ENCODE measurements around the gene MAP3K8.
"Not testable (repeated sequence)": the region's sequence is repeated elsewhere in the genome, so short reads cannot be mapped to it uniquely, and the experiment has no call there.

The MAP3K8 gene

DNA sequence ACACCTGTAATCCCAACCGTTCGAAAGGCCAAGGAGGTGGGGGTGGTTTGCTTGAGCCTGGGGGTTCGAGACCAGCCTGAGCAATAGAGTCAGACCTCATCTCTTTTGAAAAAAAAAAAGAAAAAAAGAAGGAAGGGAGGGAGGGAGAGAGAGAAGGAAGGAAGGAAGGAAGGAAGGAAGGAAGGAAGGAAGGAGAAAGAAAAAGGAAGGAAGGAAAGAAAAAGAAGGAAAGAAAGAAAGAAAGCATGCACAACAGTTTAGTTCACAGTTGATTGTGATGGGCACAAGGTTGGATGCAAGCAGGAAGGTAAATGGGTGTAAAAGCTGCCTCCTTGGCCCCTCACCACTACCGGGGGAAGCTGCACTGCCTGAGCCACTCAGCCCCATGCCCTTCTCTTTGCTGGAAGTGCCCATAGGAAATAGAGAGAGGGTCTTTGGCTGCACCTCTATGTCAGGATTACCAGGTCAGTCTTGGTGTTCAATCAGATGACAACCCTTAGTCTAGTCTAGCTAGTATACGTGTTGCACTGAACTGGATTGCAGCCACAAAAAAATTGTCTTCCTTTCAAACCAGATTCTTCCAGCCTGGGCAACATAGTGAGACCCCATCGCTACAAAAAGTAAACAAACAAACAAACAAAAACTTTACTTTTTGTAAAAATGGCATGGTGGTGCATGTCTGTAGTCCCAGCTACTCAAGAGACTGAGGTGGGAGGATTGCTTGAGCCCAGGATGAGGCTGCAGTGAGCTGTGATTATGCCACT lies 20.0 kb downstream of the MAP3K8 start:
- Mint-ChIP-seq H3K9me3 (no peaks in the 10 kb centered on the region), H3K27ac (peak overlapping the region; percentile 77), H3K4me1 (peaks cover 40% of the 10 kb centered on the region), H3K4me3 (no peak overlapping the region), H3K36me3 (peaks cover 100% of the 10 kb centered on the region)
- no peak for ATAC-seq
- DNase-seq (ENCODE audit: low spot score in 2 of 2), result no peak

DNA sequence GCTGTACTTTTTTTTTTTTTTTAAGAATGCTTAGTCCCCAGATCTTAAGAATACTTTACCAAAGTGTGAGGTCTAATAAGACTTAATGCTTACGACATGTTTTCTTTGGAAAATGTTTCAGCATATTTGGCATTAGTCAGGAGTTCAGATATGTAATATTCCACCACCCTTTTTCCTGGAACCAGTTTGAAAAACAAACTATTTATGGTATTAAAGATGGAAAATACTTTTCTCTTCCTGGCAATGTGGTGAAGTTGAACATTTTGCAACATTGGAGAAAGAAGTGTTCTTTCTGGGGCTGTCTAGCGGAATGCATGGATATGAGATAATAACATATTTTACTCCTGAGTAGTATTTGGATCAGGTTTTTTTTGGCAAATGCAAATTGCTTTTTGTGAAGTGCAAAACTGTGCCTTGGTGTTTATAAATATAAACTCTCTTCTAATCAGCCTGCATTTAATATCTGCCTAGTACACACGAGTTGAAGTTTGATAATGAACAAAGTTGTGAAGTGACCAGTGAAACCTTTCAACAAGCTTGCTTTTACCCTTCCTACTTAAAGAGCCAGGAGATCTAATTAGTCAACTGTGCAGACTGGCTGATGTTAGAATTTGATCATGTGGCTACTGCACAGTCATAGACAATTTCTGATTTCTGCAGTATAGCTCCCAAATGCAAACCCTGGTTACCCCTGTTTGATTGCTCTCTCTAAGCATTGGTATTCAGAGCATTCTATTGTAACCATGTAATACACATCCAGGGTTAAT lies 20.9 kb downstream of the MAP3K8 start:
- no peaks in the 10 kb centered on the region for H3K9me3 Mint-ChIP-seq
- DNase-seq (ENCODE audit: low spot score in 2 of 2) (no peak), ATAC-seq (peak; percentile 79)
- H3K27ac Mint-ChIP-seq, result peak overlapping the region; percentile 77
- H3K36me3 Mint-ChIP-seq, result peaks cover 100% of the 10 kb centered on the region
- H3K4me1 Mint-ChIP-seq, result peaks cover 37% of the 10 kb centered on the region
- peak overlapping the region; percentile 43 for H3K4me3 Mint-ChIP-seq

DNA sequence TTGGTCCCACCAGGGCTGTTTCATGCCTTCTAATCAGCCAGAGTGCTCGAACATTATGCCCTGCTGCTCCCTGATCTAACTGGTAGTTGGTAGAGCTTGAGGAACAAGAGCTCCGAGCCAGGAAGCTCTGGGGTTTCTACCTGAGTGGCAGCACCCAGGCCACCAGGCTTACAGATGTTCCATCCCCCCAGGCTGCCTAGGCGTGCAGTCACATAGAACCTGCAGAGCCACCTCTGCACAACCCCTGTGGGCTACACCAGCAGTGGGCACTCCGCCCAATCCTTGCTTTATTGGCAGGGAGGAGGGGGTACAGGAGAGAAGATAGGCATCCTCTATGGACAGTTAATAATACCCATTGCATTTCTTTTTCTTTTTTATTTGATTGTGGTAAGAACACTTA lies 21.8 kb downstream of the MAP3K8 start:
- ATAC-seq, result peak; percentile 74
- peak overlapping the region; percentile 43 for H3K4me3 Mint-ChIP-seq
- peaks cover 38% of the 10 kb centered on the region for H3K4me1 Mint-ChIP-seq
- no peaks in the 10 kb centered on the region for H3K9me3 Mint-ChIP-seq
- H3K36me3 Mint-ChIP-seq, result peaks cover 100% of the 10 kb centered on the region
- peak overlapping the region; percentile 77 for H3K27ac Mint-ChIP-seq
- DNase-seq (ENCODE audit: low spot score in 2 of 2), result no peak

GRCh38 chr10:30456266-30456665 lies 22.3 kb downstream of the MAP3K8 start:
- H3K9me3 Mint-ChIP-seq, result no peaks in the 10 kb centered on the region
- peaks cover 100% of the 10 kb centered on the region for H3K36me3 Mint-ChIP-seq
- peak overlapping the region; percentile 77 for H3K27ac Mint-ChIP-seq
- DNase-seq (ENCODE audit: low spot score in 2 of 2) (no peak), ATAC-seq (peak; percentile 73)
- peak overlapping the region; percentile 43 for H3K4me3 Mint-ChIP-seq
- peaks cover 38% of the 10 kb centered on the region for H3K4me1 Mint-ChIP-seq

GRCh38 chr10:30459283-30459682 lies 25.3 kb downstream of the MAP3K8 start:
- H3K9me3 Mint-ChIP-seq, result no peaks in the 10 kb centered on the region
- no peak overlapping the region for H3K4me3 Mint-ChIP-seq
- no peak for DNase-seq (ENCODE audit: low spot score in 2 of 2)
- H3K4me1 Mint-ChIP-seq, result peaks cover 36% of the 10 kb centered on the region
- ATAC-seq, result no peak
- H3K27ac Mint-ChIP-seq, result no peak overlapping the region
- peaks cover 93% of the 10 kb centered on the region for H3K36me3 Mint-ChIP-seq

- H3K36me3 Mint-ChIP-seq, result peaks cover 85% of the 10 kb centered on the region
- H3K27ac Mint-ChIP-seq, result peak overlapping the region; percentile 69
Observed at GRCh38 chr10:30460121-30460520, 26.1 kb downstream of the MAP3K8 start.

GRCh38 chr10:30462513-30462912 lies 28.5 kb downstream of the MAP3K8 start:
- peaks cover 61% of the 10 kb centered on the region for H3K36me3 Mint-ChIP-seq
- no peak overlapping the region for H3K27ac Mint-ChIP-seq
- no peak overlapping the region for H3K4me3 Mint-ChIP-seq
- H3K9me3 Mint-ChIP-seq, result no peaks in the 10 kb centered on the region
- DNase-seq (ENCODE audit: low spot score in 2 of 2) (no peak), ATAC-seq (no peak)
- H3K4me1 Mint-ChIP-seq, result peaks cover 15% of the 10 kb centered on the region

More at GRCh38 chr10:30460121-30460520, 26.1 kb downstream of the MAP3K8 start:
- peaks cover 28% of the 10 kb centered on the region for H3K4me1 Mint-ChIP-seq
- H3K9me3 Mint-ChIP-seq, result no peaks in the 10 kb centered on the region
- H3K4me3 Mint-ChIP-seq, result no peak overlapping the region
- ATAC-seq (no peak), DNase-seq (ENCODE audit: low spot score in 2 of 2) (no peak)

DNA sequence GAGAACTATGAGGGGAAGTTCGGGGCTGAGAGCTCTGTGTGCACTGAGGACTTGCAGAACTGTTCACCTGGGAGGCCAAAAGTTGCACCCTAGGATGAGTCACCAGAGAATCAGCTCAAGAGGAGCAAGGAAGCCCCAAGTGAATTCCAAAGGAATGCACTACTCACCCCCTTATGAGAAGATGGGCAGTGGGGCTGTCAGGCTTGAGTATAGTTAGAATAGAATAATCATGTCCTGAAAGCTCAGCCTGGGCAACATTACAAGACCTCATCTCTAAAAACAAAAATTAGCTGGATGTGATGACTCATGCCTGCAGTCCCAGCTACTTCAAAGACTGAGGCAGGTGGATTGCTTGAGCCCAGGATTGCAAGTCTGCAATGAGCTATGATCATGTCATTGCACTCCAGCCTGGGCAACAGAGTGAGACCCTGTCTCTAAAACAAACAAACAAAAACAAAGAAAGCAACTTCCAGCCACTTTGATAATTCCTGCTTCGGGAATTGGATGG lies 30.0 kb downstream of the MAP3K8 start:
- no peak overlapping the region for H3K4me3 Mint-ChIP-seq
- DNase-seq (ENCODE audit: low spot score in 2 of 2) (no peak), ATAC-seq (no peak)
- H3K4me1 Mint-ChIP-seq, result peaks cover 23% of the 10 kb centered on the region
- no peaks in the 10 kb centered on the region for H3K9me3 Mint-ChIP-seq
- H3K36me3 Mint-ChIP-seq, result peaks cover 46% of the 10 kb centered on the region
- H3K27ac Mint-ChIP-seq, result no peak overlapping the region

DNA sequence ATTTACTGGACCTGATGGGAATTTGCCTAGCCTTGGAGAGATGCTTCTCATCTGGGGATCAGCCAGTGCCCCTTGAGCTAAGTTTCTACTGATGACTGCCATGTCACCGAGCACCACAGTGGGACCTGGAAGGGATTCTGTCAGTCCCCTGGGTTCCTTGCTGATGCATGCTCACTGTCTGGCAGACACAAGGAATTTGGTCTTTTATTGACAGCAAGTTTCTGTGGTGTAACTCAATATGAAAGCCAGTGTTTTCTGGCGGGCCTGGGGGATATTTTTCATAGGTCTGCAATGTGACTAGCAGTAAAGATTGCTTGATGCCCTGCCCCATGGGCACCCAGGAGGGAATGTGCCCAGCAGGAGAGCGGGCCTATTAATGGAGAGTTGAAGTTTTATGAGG lies 30.7 kb downstream of the MAP3K8 start:
- Mint-ChIP-seq H3K9me3 (no peaks in the 10 kb centered on the region), H3K27ac (no peak overlapping the region), H3K4me1 (peaks cover 23% of the 10 kb centered on the region), H3K4me3 (no peak overlapping the region), H3K36me3 (peaks cover 39% of the 10 kb centered on the region)
- DNase-seq (ENCODE audit: low spot score in 2 of 2) (no peak), ATAC-seq (no peak)

GRCh38 chr10:30466445-30466844 lies 32.5 kb downstream of the MAP3K8 start:
- H3K9me3 Mint-ChIP-seq, result no peaks in the 10 kb centered on the region
- no peak for DNase-seq (ENCODE audit: low spot score in 2 of 2)
- H3K4me1 Mint-ChIP-seq, result peaks cover 18% of the 10 kb centered on the region
- ATAC-seq, result no peak
- H3K27ac Mint-ChIP-seq, result peak overlapping the region; percentile 6
- H3K4me3 Mint-ChIP-seq, result no peak overlapping the region
- H3K36me3 Mint-ChIP-seq, result peaks cover 22% of the 10 kb centered on the region

DNA sequence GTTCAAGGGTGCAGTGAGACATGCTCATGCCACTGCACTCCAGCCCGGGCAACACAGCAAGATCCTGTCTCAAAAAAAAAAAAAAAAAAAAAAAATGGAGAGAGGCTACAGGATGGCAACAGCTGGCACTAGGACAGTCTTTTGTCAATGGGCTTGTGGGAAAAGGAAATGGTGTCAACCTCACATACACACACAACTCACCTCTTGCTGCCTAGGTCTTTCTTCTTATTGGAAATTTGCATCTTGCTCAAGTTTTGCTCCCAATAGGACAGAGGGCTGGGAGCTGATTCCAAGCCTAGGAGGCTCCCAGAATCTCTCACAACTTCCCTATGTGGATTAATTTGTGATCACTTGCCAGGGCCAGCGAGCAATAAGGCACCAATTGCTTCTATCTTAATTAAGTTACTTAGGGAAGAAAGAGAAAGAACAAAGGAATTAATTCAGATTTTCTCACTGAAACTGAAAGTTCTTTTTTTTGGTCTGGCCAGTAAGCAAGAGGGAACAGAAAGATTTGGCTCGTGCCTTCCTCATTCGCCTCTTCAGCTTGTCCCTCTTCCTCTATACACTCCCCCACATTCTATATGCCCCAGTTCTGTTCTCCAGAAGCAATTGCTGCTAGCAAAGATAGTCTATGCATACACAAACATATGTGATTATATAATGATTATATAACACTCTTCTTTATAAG lies 33.8 kb downstream of the MAP3K8 start:
- no peak for DNase-seq (ENCODE audit: low spot score in 2 of 2)
- Mint-ChIP-seq H3K27ac (peak overlapping the region; percentile 52), H3K4me1 (peaks cover 18% of the 10 kb centered on the region), H3K9me3 (no peaks in the 10 kb centered on the region), H3K36me3 (peaks cover 8% of the 10 kb centered on the region), H3K4me3 (no peak overlapping the region)
- ATAC-seq, result no peak

GRCh38 chr10:30472414-30473155 lies 38.6 kb downstream of the MAP3K8 start:
- no peaks in the 10 kb centered on the region for H3K36me3 Mint-ChIP-seq
- no peak for ATAC-seq
- no peak overlapping the region for H3K4me3 Mint-ChIP-seq
- H3K9me3 Mint-ChIP-seq, result no peaks in the 10 kb centered on the region
- H3K27ac Mint-ChIP-seq, result no peak overlapping the region
- H3K4me1 Mint-ChIP-seq, result peaks cover 22% of the 10 kb centered on the region
- DNase-seq (ENCODE audit: low spot score in 2 of 2), result no peak

DNA sequence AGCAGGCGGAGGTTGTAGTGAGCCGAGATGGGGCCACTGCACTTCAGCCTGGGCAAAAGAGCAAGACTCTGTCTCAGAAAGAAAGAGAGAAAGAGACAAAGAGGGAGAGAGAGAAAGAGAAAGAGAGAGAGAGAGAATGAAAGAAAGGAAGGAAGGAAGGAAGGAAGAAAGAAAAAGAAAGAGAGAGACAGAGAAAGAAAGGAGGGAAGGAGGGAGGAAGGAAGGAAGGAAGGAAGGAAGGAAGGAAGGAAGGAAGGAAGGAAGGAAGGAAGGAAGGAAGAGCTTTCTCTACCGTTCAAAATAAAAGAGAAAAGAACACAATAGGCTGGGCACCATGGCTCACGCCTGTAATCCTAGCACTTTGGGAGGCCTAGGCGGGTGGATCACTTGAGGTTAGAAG lies 41.5 kb downstream of the MAP3K8 start:
- not testable (repeated sequence) for DNase-seq (ENCODE audit: low spot score in 2 of 2); H3K9me3 Mint-ChIP-seq; H3K4me3 Mint-ChIP-seq; ATAC-seq; H3K36me3 Mint-ChIP-seq
- peaks cover 14% of the 10 kb centered on the region for H3K4me1 Mint-ChIP-seq
- peak overlapping the region; percentile 56 for H3K27ac Mint-ChIP-seq

DNA sequence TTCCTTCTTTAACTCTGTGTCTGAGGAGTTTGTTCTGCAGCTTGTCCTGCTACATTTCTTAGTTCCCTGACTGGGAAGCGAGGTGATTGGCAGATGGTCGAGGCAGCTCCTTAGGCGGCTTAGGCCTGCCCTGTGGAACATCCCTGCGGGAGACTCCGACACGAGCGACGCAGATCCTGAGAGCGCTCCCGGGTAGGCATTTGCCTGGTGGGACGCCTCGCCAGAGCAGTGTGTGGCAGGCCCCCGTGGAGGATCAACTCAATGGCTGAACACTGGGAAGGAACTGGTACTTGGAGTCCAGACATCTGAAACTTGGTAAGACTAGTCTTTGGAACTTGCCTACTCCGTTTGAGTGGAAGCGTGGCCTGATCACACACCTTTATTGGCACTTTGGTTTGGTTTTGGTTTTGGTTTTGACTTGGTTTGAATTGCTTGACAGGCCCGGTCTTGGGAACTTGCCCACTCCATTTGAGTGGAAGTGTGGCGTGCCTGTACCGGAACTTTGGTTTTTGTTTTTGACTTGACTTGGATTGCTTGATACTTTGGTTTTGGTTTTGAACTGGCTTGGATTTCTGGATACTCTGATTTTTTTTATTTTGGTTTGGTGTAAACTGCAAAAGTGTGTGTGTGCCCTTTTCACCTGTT lies 42.6 kb downstream of the MAP3K8 start:
- peaks cover 16% of the 10 kb centered on the region for H3K4me1 Mint-ChIP-seq
- H3K27ac Mint-ChIP-seq, result peak overlapping the region; percentile 68

More for the DNA sequence above, 42.6 kb downstream of the MAP3K8 start:
- Mint-ChIP-seq H3K36me3 (no peaks in the 10 kb centered on the region), H3K4me3 (no peak overlapping the region), H3K9me3 (no peaks in the 10 kb centered on the region)
- DNase-seq (ENCODE audit: low spot score in 2 of 2), result no peak
- no peak for ATAC-seq

Data from stimulated activated effector memory CD8-positive, alpha-beta T cell treated with anti-CD3 and anti-CD28 coated beads, Interleukin-12 subunit alpha, Interleukin-12 subunit beta, amount 100 ng/mL, for 72 hours (primary cell).